GM12864 (cell line): Measurements from ENCODE around the gene DOK3.

Experiments
- DNase-seq: peaks from one replicate; pipeline ENCODE4 v3.0.0-alpha.2; 2011; ENCODE audit warnings: low read depth
- H3K4me3 ChIP-seq: 2 replicates; pipeline ENCODE4 v1.5.1; 2011; ENCODE audit warnings: mild to moderate bottlenecking, low read depth, low read length, control low read depth
- TF ChIP-seq, protein P1 (sequence below): IDR thresholded peaks from 2 replicates; pipeline ENCODE4 v1.5.1; 2011; ENCODE audit warnings: low read depth, mild to moderate bottlenecking, moderate library complexity, low read length, control low read depth, inconsistent platforms; ENCODE audit errors: missing control alignments

The DOK3 gene

DNA sequence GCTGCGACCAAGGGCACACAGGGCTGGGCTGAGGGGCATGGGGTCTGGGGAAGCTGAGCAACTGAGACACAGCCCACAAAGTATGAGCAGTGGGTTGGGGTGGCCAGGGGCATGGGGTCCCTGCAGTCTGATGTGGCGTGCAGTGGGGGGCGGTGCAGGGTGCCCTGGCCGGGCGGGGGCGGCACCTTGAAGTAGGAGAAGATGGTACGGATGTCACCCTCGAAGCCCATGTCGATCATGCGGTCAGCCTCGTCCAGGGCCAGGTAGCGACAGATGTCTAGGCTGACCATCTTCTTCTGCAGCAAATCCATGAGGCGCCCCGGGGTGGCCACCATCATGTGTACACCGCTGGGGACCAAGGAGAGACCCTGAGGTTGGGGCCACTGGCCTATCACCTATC, 3.9 kb upstream of the DOK3 start:
- DNase-seq, result no peak
- TF ChIP-seq, protein P1, sequence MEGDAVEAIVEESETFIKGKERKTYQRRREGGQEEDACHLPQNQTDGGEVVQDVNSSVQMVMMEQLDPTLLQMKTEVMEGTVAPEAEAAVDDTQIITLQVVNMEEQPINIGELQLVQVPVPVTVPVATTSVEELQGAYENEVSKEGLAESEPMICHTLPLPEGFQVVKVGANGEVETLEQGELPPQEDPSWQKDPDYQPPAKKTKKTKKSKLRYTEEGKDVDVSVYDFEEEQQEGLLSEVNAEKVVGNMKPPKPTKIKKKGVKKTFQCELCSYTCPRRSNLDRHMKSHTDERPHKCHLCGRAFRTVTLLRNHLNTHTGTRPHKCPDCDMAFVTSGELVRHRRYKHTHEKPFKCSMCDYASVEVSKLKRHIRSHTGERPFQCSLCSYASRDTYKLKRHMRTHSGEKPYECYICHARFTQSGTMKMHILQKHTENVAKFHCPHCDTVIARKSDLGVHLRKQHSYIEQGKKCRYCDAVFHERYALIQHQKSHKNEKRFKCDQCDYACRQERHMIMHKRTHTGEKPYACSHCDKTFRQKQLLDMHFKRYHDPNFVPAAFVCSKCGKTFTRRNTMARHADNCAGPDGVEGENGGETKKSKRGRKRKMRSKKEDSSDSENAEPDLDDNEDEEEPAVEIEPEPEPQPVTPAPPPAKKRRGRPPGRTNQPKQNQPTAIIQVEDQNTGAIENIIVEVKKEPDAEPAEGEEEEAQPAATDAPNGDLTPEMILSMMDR, result no peak
- H3K4me3 ChIP-seq, result no peak overlapping the region

DNA sequence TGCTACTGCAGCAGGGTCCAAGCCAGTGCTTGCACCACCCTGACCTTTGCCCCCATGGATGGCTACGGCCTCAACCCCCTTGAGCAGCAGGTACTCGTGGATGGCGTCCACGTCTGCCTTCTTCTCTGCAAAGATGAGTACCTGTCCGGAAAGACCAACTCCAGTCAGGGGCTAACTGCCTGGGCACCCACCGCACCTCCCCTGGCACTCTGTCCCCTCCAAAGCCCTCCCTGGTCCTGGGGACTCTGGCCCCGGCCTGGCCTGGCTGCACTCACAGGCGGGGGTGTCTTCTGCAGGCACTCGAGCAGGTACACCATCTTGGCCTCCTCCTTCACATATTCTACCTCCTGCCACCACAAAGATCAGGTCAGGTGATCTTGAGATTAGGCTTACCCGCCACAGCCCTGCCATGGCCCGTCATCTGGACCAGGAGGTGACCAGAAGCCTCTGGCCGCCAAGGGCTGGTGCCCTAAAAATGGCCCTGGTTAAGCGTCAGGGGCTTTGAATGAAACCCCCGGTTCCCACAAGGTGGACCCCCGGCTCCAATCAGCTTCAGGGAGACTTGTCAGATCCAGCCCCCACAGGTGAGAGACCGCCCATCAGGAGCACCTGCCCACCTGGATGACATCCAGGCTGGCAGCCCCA, 3.2 kb upstream of the DOK3 start:
- no peak overlapping the region for H3K4me3 ChIP-seq
- TF ChIP-seq, protein P1, result no peak
- no peak for DNase-seq

DNA sequence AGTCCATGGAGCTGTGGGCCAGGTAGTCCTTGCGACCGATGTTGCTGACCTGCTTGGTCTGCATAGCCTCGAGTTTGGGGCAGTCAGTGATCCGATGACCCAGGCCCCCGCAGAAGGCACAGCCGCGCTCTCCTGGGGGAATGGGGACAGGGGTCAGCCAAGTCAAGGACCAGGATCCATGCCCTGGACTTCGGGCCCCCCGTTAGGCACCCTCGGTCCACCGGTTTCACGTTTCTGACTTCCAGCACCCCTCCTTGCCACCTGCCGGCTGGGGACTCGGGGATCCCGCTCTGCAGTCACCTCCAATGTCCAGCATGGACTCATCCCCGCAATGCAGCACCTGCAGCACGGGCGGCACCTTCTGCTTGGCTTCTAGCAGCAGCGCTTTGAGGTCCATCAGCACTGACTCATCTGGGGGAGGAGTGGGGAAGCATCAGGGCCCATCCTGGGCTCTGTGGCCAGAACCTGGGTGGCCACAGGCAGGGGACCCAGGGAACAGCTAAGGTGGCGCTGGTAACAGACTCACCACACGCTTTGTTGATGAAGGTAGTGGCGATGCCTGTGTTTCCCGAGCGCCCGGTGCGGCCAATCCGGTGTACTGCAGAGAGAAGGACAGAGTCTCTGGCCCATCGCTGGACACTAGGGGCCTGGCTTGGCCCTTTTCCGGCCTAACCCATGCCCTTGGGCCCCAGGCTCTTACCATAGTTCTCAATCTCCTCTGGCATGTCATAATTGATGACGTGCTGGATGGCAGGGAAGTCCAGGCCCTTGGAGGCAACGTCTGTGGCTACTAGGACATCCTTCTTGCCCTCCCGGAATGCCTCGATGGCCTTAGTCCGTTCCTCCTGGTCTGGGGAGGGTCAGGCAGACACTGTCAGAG, 2.4 kb upstream of the DOK3 start:
- no peak for DNase-seq
- TF ChIP-seq, protein P1, result no peak
- no peak overlapping the region for H3K4me3 ChIP-seq

DNA sequence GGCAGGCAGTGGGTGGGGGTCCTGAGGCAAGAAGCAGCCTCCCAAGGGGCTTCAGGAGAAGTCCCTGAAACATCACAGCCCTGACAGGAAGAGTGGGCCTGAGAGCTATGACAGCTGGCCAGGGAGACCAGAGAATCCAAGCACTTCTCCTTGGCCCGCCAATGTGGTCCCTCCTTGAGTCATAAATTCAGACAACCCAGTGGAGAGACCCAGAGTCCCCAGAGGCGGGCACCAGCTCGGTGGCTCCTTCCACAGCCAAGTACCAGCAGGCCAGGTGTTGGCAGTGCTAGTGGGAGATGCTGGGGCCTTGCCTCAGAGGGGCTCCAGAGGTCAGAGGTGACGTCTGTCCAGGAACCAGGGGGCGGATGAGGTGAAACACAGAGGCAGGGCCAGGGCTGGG, 1.6 kb upstream of the DOK3 start:
- no peak overlapping the region for H3K4me3 ChIP-seq
- DNase-seq, result no peak
- TF ChIP-seq, protein P1, result no peak

DNA sequence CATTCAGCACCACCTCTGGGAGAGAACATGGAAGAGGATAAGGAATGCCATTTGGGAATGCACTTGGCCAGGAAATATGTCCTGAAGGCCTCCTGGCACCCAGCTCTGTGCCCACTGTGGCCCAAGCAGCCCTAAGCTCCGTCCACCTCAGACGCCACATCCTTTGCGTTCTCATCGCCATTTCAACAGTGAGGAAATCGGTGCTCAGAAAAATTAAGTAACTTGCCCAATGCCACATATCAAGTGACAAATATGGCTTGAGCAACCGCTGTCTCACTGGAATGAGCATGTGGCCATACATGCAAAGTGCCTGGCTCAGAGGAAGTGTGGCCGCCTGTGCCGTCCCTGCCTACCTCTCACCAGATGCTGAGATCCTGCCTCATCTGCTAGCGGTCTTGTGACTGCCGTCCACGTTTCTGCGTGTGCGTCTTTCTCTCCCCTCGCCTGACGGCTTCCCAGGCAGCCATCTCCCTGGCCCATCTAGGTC, 984 bp upstream of the DOK3 start:
- TF ChIP-seq, protein P1, result no peak
- peak overlapping the region; percentile 62; the same call in 1 of the 2 replicates for H3K4me3 ChIP-seq
- peak; percentile 61 for DNase-seq

DNA sequence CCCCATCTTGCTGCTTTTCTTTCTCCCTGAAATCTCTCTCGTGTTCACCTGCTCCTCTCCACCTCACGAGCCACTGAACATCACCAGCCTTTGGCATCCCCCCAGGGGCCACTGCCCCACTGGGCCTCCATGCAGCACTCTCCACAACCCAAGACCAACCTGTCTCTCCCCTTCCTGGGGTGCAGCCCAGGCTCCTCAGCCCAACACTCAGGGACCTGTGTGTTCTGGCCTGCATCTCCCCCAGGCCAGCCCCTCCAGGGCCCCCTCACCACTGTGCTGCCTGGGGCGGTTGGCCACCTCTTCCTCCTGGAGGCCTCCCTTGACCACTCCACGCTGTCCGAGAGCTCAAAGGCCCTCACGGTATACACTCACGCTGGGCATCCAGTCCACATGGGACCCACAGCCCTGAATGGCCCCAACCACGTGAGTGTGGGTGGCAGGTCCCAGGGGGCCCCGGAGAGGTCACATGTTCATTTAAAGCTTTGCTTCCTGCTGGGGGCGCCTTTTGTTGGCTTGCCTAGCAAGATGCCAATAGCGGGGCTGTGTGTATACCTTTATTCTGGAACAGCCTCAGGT, 453 bp upstream of the DOK3 start:
- TF ChIP-seq, protein P1, result no peak
- peak overlapping the region; percentile 62 for H3K4me3 ChIP-seq
- no peak for DNase-seq
